Keratinocyte (primary cell): ENCODE results near the gene SERTAD2.

Experiments
- EZH2 ChIP-seq: IDR thresholded peaks from one replicate; pipeline ENCODE4 v1.6.1; 2012; ENCODE audit warnings: inconsistent platforms, mild to moderate bottlenecking, low read length, moderate library complexity
- TF ChIP-seq, protein P1 (sequence below), 3 experiments: IDR thresholded peaks in 1 of 3; conservative IDR thresholded peaks in 1 of 3; optimal IDR thresholded peaks in 1 of 3; 2 replicates in 2 of 3; 3 replicates in 1 of 3; pipeline versions ENCODE3 to v1.5.1; 2011; ENCODE audit warnings: low read length in 3 of 3, mild to moderate bottlenecking in 3 of 3, moderate library complexity in 2 of 3, control low read depth in 1 of 3, inconsistent platforms in 1 of 3; ENCODE audit not compliant: insufficient read depth in 2 of 3; ENCODE audit errors: extremely low read depth in 1 of 3

- TF ChIP-seq, protein P1, sequence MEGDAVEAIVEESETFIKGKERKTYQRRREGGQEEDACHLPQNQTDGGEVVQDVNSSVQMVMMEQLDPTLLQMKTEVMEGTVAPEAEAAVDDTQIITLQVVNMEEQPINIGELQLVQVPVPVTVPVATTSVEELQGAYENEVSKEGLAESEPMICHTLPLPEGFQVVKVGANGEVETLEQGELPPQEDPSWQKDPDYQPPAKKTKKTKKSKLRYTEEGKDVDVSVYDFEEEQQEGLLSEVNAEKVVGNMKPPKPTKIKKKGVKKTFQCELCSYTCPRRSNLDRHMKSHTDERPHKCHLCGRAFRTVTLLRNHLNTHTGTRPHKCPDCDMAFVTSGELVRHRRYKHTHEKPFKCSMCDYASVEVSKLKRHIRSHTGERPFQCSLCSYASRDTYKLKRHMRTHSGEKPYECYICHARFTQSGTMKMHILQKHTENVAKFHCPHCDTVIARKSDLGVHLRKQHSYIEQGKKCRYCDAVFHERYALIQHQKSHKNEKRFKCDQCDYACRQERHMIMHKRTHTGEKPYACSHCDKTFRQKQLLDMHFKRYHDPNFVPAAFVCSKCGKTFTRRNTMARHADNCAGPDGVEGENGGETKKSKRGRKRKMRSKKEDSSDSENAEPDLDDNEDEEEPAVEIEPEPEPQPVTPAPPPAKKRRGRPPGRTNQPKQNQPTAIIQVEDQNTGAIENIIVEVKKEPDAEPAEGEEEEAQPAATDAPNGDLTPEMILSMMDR (optimal IDR thresholded peaks at IDR 0.05 in 1 of 3, IDR thresholded peaks at IDR 0.05 in 1 of 3, conservative IDR thresholded peaks at IDR 0.05 in 1 of 3; ENCODE audit: extremely low read depth in 1 of 3, insufficient read depth in 2 of 3, low read length in 3 of 3) = no peak
- no peak for TF ChIP-seq EZH2
Observed at GRCh38 chr2:64667535-64667934, 13.8 kb upstream of the SERTAD2 start.
